ENCODE data around the gene RNASET2. TPM values are rescaled to one million over a fixed set of nuclear protein-coding genes. Genes with fewer than 3 reads are reported as not detected.

Gene RNASET2
- total and polyA plus RNA-seq, 2 of the 13 experiments (the other 11 are each of a cell fraction or from before 2014, with no cell fraction given), result 44.6 to 597 TPM

DNA sequence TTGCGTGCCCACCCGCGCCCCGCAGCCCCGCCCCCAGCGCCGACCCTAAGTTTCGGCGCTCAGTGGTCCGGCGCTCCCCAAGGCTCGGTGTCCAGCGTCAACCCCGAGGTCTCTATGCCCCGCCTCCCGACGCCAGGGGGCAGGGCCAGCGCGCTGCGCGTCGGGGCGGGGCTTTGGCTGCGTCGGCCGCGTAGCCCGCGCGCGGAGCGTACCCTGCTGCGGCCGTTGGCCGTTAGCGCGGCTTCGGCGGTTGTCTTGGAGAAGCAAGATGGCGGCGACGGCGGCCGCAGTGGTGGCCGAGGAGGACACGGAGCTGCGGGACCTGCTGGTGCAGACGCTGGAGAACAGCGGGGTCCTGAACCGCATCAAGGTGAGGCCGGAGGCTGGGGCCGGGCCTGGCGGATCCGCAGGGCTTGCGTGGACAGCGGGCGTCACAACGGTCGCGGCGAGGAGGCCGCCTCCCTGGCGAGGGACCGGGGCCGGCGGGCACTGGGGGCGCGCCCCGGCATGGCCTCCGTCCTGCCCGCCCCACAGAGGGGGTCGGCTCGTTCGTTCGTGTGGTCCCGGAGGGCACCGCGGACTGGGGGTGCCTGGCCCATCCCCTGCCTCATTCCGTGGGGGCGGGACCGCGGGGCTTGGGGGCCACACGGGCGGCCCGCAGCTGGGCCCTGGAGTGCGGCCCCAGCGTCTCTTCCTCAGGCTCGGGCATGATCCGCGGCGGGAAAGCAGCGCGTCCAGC lies 43.0 kb upstream of the RNASET2 start, which contains the start of gene CEP43 (continued):
- TF ChIP-seq E2F1 (CRISPR knock-in tag; IDR thresholded peaks at IDR 0.05) (peak; percentile 94), MED8 (CRISPR knock-in tag; IDR thresholded peaks at IDR 0.05; ENCODE audit: insufficient replicate concordance) (peak; percentile 13), ZNF253 (CRISPR knock-in tag; IDR thresholded peaks at IDR 0.05; ENCODE audit: borderline replicate concordance) (peak; percentile 89; the same call in 1 of the 2 replicates), PHF21A (CRISPR knock-in tag; IDR thresholded peaks at IDR 0.05) (peak; percentile 88), POLR2A (IDR thresholded peaks at IDR 0.05; ENCODE audit: insufficient read depth in 1 of 2, low read depth in 2 of 2, low read length in 2 of 2) (peak; percentile 79 to 83; a peak in 3 of 4 replicates), FUBP1 (CRISPR knock-in tag; IDR thresholded peaks at IDR 0.05; ENCODE audit: borderline replicate concordance) (0 out of 2 replicates have a peak, but pooled peaks have one; percentile 4), MED1 (CRISPR knock-in tag; IDR thresholded peaks at IDR 0.05) (peak; percentile 78), HNF1A (IDR thresholded peaks at IDR 0.05; ENCODE audit: low read depth) (no peak), HNF1A (CRISPR knock-in tag; IDR thresholded peaks at IDR 0.05; ENCODE audit: borderline replicate concordance) (0 out of 2 replicates have a peak, but pooled peaks have one; percentile 46), HMGXB4 (CRISPR knock-in tag; IDR thresholded peaks at IDR 0.05; ENCODE audit: borderline replicate concordance in 1 of 2, low read depth in 1 of 2) (peak; percentile 82 to 92; a peak in 3 of 4 replicates), YEATS4 (CRISPR knock-in tag; IDR thresholded peaks at IDR 0.05; ENCODE audit: borderline replicate concordance) (peak; percentile 76), NFKB2 (CRISPR knock-in tag; IDR thresholded peaks at IDR 0.05; ENCODE audit: borderline replicate concordance) (no peak; the same call in 1 of the 2 replicates), ZFP91 (CRISPR knock-in tag; IDR thresholded peaks at IDR 0.05; ENCODE audit: borderline replicate concordance) (peak; percentile 82)
- TF ChIP-seq, protein P1, sequence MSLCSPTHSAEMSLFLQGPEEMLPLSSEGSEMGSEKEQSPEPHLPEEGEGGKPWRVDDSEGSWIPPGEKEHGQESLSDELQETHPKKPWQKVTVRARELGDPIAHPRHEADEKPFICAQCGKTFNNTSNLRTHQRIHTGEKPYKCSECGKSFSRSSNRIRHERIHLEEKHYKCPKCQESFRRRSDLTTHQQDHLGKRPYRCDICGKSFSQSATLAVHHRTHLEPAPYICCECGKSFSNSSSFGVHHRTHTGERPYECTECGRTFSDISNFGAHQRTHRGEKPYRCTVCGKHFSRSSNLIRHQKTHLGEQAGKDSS (CRISPR knock-in tag; IDR thresholded peaks at IDR 0.05; ENCODE audit: borderline replicate concordance, low read depth), result peak; percentile 78; the same call in 1 of the 2 replicates

All from HepG2 (cell line).